Activated CD4-positive, alpha-beta T cell treated with anti-CD3 and anti-CD28 coated beads for 1 hour (primary cell): ENCODE measurements around the gene AKAP8L.

Experiments used
- DNase-seq: peaks from one replicate; pipeline ENCODE4 v3.0.0-alpha.2; 2020

AKAP8L gene

GRCh38 chr19:15448778-15449619 lies 30.2 kb upstream of the AKAP8L start:
- DNase-seq = no peak

DNA sequence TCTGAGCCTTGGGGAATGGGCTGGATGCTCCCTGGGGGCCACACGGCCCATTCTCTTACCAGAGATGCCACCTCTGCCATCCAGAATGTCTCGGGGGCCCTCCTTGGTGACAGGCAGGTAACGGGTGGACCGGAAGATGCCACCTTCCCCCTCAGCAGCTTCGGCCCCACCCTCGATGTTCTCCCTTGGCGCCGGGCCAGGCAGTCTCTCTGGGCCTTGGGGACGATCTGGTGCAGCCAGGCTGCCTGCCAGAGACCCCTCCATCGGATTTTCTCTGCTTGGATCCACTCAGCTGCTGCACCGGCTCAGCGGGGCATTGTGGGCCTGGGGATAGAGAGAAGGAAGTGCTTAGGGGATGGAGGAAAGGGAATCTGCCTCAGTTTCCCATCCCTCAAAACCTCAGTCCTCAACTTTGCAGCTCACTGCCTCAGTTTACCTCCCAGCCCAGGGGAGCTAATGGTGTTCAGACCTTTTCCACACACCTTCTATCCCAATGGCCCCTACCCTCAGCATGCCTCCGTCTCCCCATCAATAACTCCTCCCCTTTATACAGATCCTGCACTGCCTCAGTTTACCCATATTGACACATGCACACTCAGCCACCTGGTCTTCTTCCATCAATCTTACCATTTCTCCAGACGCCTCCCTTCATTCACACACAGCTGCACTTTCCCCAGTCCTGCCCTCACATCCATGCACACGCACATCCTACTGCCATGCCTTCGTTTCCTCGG lies 29.4 kb upstream of the AKAP8L start:
- DNase-seq = no peak

DNA sequence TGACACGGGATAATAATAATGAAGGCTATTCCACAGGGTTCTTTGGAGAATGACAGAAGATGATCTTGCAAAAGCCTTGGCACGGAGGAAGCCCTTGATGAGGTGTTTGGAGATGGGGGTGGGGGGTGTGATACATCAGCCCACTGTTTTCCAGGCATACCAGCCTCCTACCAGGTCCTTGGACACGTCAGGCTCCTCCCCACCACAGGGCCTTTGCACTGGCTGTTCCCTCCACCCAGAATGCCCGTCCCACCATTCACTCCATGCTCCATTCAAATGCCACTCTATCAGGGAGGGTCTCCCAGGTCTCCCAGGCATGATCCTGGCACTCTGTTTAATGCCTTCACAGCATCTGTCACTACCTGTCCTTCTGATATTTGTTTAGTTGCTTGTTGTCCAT lies 28.3 kb upstream of the AKAP8L start:
- DNase-seq = no peak

DNA sequence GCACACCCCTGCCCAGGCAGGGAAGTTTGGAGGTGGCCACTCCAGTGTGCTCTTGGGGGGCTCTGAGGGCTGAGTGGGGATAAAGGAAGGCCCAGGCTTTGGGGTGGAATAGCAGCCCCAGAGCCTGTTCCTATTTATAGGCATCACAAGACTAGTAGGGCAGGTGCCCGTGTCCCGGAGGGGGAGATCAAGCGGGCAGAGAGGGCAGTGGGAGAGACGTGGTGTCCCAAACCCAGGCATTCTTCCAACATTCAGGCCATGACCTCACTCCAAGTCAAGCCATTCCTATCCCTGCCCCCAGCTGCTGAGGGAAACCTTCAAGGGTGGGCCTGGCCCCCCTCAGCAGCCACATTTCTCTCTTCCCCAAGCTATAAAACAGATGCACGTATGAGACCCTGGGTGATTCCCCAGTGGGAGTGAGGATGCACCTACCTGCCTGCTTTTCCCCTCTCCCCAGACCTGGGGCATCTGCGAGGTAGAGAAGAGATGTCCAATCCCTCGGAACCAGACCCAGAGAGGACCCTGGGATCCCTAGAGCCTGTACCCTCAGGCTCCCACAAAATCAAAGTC lies 27.1 kb upstream of the AKAP8L start:
- no peak for DNase-seq

DNA sequence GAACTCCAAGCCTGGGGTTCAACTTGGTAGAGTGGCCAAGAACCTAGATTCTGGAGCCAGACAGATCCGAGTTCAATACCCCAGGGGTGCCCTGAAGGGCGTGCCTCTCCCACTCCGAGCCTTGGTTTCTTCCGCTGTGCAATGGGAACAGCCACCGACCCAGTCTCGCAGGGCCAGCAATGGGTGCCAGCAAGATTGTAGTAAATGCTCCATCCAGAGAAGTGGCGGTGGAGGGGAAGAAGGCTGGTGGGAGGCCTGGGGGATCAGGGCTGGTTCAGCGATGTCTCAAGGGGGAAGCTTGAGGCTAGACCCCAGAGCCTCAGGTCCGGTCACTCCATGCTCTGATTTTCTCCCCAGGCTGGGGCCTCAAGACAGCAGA lies 26.4 kb upstream of the AKAP8L start:
- DNase-seq = no peak

DNA sequence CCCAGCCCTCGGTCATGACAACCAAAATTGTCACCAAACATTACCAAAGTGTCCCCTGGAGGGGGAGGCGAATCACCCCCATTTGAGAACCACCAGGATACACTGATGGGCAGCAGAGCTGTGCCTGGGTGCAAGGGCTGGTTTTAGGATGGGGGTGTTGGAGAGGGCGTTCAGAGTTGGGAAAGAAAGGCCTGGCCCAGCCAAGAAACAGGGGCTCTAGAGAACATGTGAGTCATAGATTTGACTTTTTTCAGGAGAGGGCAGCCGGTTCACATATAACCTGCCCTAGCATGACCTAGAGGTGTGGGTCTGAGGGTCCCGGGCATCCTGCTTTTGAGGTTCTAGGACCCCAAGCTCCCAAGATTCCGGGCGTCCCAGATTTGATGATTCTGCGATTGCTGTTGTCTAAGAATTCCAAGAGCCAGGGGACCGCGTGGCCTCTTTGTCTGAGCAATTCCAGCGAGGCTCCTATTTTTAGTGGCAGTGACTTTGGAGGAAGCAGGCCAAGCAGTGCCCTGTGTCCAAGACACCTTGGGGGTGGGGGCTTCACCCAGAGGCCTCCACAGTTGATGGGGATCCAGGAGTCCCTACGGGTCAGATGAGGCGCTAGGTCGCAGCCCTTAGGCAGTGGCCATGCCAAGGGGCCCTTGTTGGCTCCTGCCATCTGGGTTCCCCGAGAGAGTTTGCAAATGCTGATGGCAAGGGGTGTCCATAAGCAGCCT lies 25.9 kb upstream of the AKAP8L start:
- no peak for DNase-seq

- no peak for DNase-seq
Observed at GRCh38 chr19:15443838-15444237, 25.1 kb upstream of the AKAP8L start.

GRCh38 chr19:15443325-15443724 lies 24.5 kb upstream of the AKAP8L start:
- DNase-seq = no peak

DNA sequence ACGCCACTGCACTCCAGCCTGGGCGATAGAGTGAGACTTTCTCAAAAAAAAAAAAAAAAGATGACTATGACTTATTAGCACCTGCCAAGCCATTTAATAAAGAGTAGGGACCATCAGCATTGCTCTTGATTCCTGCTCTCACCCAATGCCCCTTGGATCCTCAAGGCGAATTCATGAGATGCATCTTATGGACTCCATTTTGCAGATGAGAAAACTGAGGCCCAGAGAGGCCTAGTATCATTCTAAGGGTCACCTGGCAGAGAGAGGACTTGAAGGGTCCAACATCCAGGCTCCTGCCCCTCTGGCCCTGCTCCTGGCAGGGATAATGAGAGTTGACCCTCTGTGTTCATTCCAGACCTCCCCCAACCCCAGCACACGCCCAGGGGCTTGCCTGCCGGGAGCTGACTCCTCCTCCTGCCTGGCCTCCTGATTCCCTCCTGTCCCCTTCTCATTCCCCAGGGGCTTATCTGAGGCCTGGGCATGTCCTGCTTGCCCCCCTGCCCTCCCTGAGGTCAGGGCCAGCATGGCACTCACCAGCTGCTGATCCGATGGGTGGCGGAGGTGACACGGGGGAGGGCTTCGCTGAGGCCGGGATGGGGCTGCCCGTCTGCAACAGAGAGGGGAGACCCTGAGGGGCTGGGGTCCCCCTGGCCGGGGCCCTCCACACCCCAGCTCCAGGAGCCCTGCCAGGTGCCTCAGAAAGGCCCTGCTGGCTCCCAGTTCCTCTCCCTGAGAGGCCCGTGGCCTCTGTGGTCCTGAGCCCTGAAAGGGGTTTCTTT lies 23.5 kb upstream of the AKAP8L start:
- DNase-seq = no peak

DNA sequence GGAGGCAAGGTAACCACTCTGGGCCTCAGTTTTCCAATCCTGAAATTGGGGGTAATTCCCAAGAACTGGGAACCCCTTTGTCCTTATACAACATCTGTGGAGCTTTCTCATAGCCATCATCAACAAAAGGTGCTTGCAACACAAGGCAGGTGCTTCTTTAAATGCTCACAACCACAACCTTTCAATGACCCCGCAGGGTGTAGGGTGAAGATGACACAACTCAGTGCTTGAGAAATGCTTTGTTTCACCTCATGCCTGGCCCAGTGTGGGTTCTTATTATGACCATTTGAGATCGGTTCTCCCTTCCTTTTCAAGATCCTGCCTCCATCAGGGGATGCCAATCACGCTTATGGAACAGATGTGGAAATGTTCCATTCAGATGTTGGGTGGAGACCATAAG lies 22.5 kb upstream of the AKAP8L start:
- no peak for DNase-seq

- no peak for DNase-seq
Observed at GRCh38 chr19:15439821-15440641, 21.2 kb upstream of the AKAP8L start.

DNA sequence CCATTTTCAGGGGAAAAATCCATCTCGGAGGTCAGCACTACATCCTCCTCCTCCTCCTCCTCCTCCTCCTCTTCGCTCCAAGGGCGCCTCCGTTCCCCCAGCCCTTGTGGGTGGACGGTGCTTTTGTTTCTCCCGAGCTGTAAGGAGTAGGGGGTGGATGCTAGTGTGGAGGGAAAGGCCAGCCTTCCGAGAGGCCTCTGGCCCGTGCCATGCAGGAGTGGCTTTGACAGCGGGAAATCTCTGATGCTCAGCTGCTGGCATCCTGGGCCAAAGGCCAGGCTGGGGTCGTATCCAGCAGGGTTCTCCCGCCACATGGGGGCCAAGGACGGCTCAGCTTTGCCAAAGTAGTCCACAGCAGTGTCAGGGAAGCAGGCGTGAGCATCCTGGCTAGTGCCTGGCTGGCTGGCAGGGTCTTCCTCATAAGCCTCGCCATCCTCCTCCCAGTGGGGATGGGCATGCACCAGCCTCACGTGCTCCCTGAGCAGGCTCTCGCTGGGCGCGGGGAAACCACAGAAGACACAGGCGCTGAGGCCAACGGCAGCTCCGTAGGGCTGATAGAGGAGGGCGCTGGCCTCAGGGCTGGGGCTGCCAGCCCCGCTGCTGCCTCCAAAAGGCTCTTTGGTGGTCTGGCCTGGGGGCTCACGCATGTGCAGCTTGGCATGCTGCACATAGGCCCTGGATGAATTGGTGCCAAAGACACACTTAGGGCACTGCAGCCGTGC lies 20.5 kb upstream of the AKAP8L start:
- no peak for DNase-seq

DNA sequence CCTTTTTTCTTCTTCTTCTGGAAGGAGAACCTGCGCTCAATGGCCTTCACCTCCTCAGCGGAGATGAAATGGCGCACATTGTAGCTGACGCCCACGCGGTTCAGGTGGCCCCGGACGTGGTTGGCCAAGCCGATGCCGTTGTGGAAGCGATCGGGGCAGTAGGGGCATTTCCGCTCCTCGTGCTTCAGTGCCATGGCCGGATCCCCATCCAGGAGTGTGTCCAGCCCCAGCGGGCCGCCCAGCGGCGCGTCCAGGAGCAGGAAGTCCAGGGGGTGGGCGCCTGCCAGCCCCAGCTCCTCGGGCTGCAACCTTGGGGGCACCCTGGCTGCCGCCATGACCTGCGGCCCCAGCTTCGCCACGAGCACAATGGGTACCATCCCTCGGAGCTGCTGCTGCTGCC lies 19.8 kb upstream of the AKAP8L start:
- DNase-seq = no peak

DNA sequence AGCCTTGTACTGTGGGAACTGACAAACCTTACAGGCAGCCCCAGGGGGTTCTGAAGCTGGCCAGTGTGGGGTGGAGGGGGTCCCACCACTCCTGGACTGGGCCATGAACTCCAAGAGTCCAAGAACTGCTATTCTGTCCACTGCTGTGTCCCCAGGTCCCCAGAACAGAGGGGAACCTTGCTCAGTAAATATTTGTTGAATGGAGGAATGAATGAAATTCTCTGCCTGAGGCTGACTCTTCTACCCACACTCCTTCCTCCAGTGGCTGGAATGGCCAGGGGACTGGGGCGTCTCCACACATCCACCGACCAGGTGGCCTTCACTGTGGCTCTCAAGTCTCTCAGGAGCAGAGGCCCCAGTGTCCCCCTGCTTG lies 19.3 kb upstream of the AKAP8L start:
- DNase-seq = no peak

DNA sequence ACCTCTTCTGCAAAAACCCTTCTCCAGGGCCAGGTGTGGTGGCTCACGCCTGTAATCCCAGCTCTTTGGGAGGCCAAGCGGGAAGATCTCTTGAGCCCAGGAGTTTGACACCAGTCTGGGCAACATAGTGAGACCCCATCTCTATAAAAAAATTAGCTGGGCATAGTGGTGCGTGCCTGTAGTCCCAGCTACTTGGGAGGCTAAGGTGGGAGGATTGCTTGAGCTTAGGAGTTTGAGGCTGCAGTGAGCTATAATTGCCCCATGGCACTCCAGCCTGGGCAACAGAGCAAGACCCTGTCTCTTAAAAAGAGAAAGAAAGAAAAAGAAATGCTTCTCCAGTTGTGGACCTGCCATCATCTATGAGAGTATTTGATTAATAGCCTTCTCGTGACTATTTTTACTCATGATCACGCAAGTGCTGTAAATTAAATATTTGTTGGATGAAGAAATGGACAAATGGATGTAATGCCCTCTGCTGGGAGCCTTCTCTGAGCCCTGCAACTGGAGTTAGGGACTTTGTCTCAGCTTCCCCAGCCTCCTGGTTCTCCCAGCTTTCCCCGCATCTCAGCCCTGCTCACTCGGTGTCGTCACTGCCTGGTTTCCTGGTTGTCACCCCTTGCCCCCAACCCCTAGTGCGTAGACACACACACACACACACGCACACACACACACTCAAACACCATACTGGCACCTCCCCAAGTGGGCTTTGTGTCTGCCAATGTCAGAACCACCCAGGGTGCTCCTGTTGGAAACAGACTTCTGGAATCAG lies 18.8 kb upstream of the AKAP8L start:
- no peak for DNase-seq

DNA sequence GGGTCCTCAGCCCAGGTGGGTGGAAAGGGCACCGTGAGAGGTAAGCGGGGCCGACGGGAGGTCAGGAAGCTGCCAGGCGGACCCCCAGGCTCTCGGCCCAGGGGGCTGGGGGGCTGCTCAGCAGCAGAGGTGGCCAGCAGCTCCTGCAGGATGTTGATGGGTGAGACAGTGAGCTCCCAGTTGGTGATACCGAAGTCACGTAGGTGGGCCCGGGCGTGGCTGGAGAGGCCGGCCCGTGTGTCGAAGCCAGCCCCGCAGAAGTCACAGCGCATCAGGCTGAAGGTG lies 18.0 kb upstream of the AKAP8L start:
- no peak for DNase-seq

GRCh38 chr19:15436012-15436825 lies 17.4 kb upstream of the AKAP8L start:
- no peak for DNase-seq

GRCh38 chr19:15433519-15434069 lies 14.8 kb upstream of the AKAP8L start:
- no peak for DNase-seq
